Measurements from ENCODE around the gene MRM1.
"Not testable (repeated sequence)": the region's sequence is repeated elsewhere in the genome, so short reads cannot be mapped to it uniquely, and the experiment has no call there.

Gene MRM1

GRCh38 chr17:36602030-36602748, 806 bp downstream of the MRM1 start:
- Histone ChIP-seq H3K18ac (ENCODE audit: low read length) (no peak overlapping the region), H3K4me2 (ENCODE audit: low read length) (peak overlapping the region; percentile 92), H4K8ac (ENCODE audit: low read depth, low read length) (peak overlapping the region; percentile 89), H3K36me3 (ENCODE audit: control insufficient read depth in 1 of 2, insufficient read depth in 2 of 2, low read length in 2 of 2) (peaks cover 3 to 4% of the 10 kb centered on the region in 2 experiments), H2BK5ac (ENCODE audit: low read depth, low read length, poor library complexity) (no peak overlapping the region), H2AK5ac (ENCODE audit: low read length) (no peak overlapping the region), H3K23ac (ENCODE audit: low read length) (no peak overlapping the region), H3K27ac (ENCODE audit: low read depth, low read length) (no peak overlapping the region), H2BK120ac (ENCODE audit: insufficient read depth, low read length, poor library complexity) (no peak overlapping the region), H3K4me1 (ENCODE audit: control insufficient read depth in 1 of 2, insufficient read depth in 2 of 2, low read length in 2 of 2) (peaks cover 7 to 12% of the 10 kb centered on the region in 2 experiments), H3K9me3 (ENCODE audit: insufficient read depth, low read depth, low read length) (no peaks in the 10 kb centered on the region), H4K12ac (ENCODE audit: low read depth, low read length) (no peak overlapping the region), H3K14ac (ENCODE audit: low read length) (peak overlapping the region; percentile 33), H3K79me1 (ENCODE audit: low read length) (peaks cover 8% of the 10 kb centered on the region), H3K9ac (ENCODE audit: low read length) (peak overlapping the region; percentile 57), H3K4me3 (ENCODE audit: low read depth, low read length) (peak overlapping the region; percentile 83), H3K4ac (ENCODE audit: low read depth, low read length) (peak overlapping the region; percentile 21), H2BK12ac (ENCODE audit: low read length) (no peak overlapping the region), H2AFZ (ENCODE audit: insufficient read depth, low read length, poor library complexity) (peak overlapping the region; percentile 94), H3K27me3 (ENCODE audit: insufficient read depth, low read length) (no peaks in the 10 kb centered on the region), H3K79me2 (ENCODE audit: control insufficient read depth, insufficient read depth, low read length, poor library complexity) (peaks cover 7% of the 10 kb centered on the region), H4K91ac (ENCODE audit: low read depth, low read length) (peak overlapping the region; percentile 20)
- DNase-seq = peak in 1 of 2 donors; percentile 12
- WGBS (ENCODE audit: extremely low coverage, insufficient coverage, insufficient read length) = no CpG with 5 or more reads among the region's 38 CpGs

- Histone ChIP-seq H3K27ac (ENCODE audit: low read depth, low read length) (no peak overlapping the region), H2BK12ac (ENCODE audit: low read length) (no peak overlapping the region), H3K27me3 (ENCODE audit: insufficient read depth, low read length) (no peaks in the 10 kb centered on the region), H2AK5ac (ENCODE audit: low read length) (no peak overlapping the region), H3K9me3 (ENCODE audit: insufficient read depth, low read depth, low read length) (no peaks in the 10 kb centered on the region), H3K79me1 (ENCODE audit: low read length) (peaks cover 8% of the 10 kb centered on the region), H3K79me2 (ENCODE audit: control insufficient read depth, insufficient read depth, low read length, poor library complexity) (peaks cover 7% of the 10 kb centered on the region), H3K23ac (ENCODE audit: low read length) (no peak overlapping the region), H4K12ac (ENCODE audit: low read depth, low read length) (no peak overlapping the region), H3K4me2 (ENCODE audit: low read length) (peak overlapping the region; percentile 92), H3K4me3 (ENCODE audit: low read depth, low read length) (no peak overlapping the region), H4K91ac (ENCODE audit: low read depth, low read length) (no peak overlapping the region), H3K4me1 (ENCODE audit: control insufficient read depth in 1 of 2, insufficient read depth in 2 of 2, low read length in 2 of 2) (peaks cover 7 to 12% of the 10 kb centered on the region in 2 experiments), H4K8ac (ENCODE audit: low read depth, low read length) (no peak overlapping the region), H3K36me3 (ENCODE audit: control insufficient read depth in 1 of 2, insufficient read depth in 2 of 2, low read length in 2 of 2) (peaks cover 1 to 4% of the 10 kb centered on the region in 2 experiments), H3K9ac (ENCODE audit: low read length) (no peak overlapping the region), H3K18ac (ENCODE audit: low read length) (no peak overlapping the region), H3K4ac (ENCODE audit: low read depth, low read length) (no peak overlapping the region), H3K14ac (ENCODE audit: low read length) (no peak overlapping the region), H2BK120ac (ENCODE audit: insufficient read depth, low read length, poor library complexity) (no peak overlapping the region), H2AFZ (ENCODE audit: insufficient read depth, low read length, poor library complexity) (no peak overlapping the region), H2BK5ac (ENCODE audit: low read depth, low read length, poor library complexity) (no peak overlapping the region)
- peak; percentile 23 to 74 for DNase-seq
- no CpG with 5 or more reads among the region's 5 CpGs for WGBS (ENCODE audit: extremely low coverage, insufficient coverage, insufficient read length)
Observed at GRCh38 chr17:36602924-36603384, 1.6 kb downstream of the MRM1 start.

DNA sequence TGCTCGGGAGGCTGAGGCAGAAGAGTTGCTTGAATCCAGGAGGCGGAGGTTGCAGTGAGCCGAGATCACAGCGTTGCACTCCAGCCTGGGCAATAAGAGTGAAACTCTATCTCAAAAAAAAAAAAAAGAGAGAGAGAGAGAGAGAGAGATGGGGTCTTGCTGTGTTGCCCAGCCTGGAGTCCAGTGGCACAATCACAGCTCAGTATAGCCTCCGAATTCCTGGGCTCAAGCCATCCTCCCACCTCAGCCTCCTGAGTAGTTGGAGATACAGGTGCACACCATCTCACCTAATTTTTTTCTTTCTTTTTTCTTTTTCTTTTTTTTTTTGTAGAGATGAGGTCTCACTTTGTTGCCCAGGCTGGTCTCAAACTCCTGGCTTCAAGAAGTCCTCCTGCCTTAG, 3.6 kb downstream of the MRM1 start:
- H3K23ac ChIP-seq (ENCODE audit: low read length); H3K4me3 ChIP-seq (ENCODE audit: low read depth, low read length); H3K27ac ChIP-seq (ENCODE audit: low read depth, low read length); H3K18ac ChIP-seq (ENCODE audit: low read length); H2AFZ ChIP-seq (ENCODE audit: insufficient read depth, low read length, poor library complexity); H3K4me2 ChIP-seq (ENCODE audit: low read length); H3K27me3 ChIP-seq (ENCODE audit: insufficient read depth, low read length); H3K79me2 ChIP-seq (ENCODE audit: control insufficient read depth, insufficient read depth, low read length, poor library complexity); DNase-seq; H2BK5ac ChIP-seq (ENCODE audit: low read depth, low read length, poor library complexity); H3K79me1 ChIP-seq (ENCODE audit: low read length); H3K14ac ChIP-seq (ENCODE audit: low read length); H3K9ac ChIP-seq (ENCODE audit: low read length); H3K4ac ChIP-seq (ENCODE audit: low read depth, low read length); H3K9me3 ChIP-seq (ENCODE audit: insufficient read depth, low read depth, low read length); H4K91ac ChIP-seq (ENCODE audit: low read depth, low read length); H2BK120ac ChIP-seq (ENCODE audit: insufficient read depth, low read length, poor library complexity); H4K12ac ChIP-seq (ENCODE audit: low read depth, low read length); H3K36me3 ChIP-seq (ENCODE audit: control insufficient read depth in 1 of 2, insufficient read depth in 2 of 2, low read length in 2 of 2); H2BK12ac ChIP-seq (ENCODE audit: low read length); H2AK5ac ChIP-seq (ENCODE audit: low read length); H4K8ac ChIP-seq (ENCODE audit: low read depth, low read length): not testable (repeated sequence)
- H3K4me1 ChIP-seq (ENCODE audit: control insufficient read depth in 1 of 2, insufficient read depth in 2 of 2, low read length in 2 of 2) = peaks cover 7 to 12% of the 10 kb centered on the region in 2 experiments
- WGBS (ENCODE audit: extremely low coverage, insufficient coverage, insufficient read length) = no CpG with 5 or more reads among the region's 5 CpGs

GRCh38 chr17:36608280-36608679, 6.9 kb downstream of the MRM1 start:
- no peak overlapping the region for H3K14ac ChIP-seq (ENCODE audit: low read length)
- H3K18ac ChIP-seq (ENCODE audit: low read length) = no peak overlapping the region
- H2AFZ ChIP-seq (ENCODE audit: insufficient read depth, low read length, poor library complexity) = no peak overlapping the region
- no peak overlapping the region for H4K8ac ChIP-seq (ENCODE audit: low read depth, low read length)
- H3K4me1 ChIP-seq (ENCODE audit: control insufficient read depth in 1 of 2, insufficient read depth in 2 of 2, low read length in 2 of 2) = no peaks in the 10 kb centered on the region
- H2AK5ac ChIP-seq (ENCODE audit: low read length) = no peak overlapping the region
- no peak overlapping the region for H2BK120ac ChIP-seq (ENCODE audit: insufficient read depth, low read length, poor library complexity)
- H2BK12ac ChIP-seq (ENCODE audit: low read length) = no peak overlapping the region
- no peak overlapping the region for H4K91ac ChIP-seq (ENCODE audit: low read depth, low read length)
- no peak overlapping the region for H3K4me3 ChIP-seq (ENCODE audit: low read depth, low read length)
- no peak overlapping the region for H3K4me2 ChIP-seq (ENCODE audit: low read length)
- no peak overlapping the region for H2BK5ac ChIP-seq (ENCODE audit: low read depth, low read length, poor library complexity)
- H3K36me3 ChIP-seq (ENCODE audit: control insufficient read depth in 1 of 2, insufficient read depth in 2 of 2, low read length in 2 of 2) = no peaks in the 10 kb centered on the region
- no peak for DNase-seq
- WGBS (ENCODE audit: extremely low coverage, insufficient coverage, insufficient read length) = no CpG with 5 or more reads among the region's 7 CpGs
- no peaks in the 10 kb centered on the region for H3K27me3 ChIP-seq (ENCODE audit: insufficient read depth, low read length)
- H3K79me2 ChIP-seq (ENCODE audit: control insufficient read depth, insufficient read depth, low read length, poor library complexity) = no peaks in the 10 kb centered on the region
- no peaks in the 10 kb centered on the region for H3K9me3 ChIP-seq (ENCODE audit: insufficient read depth, low read depth, low read length)
- H3K79me1 ChIP-seq (ENCODE audit: low read length) = no peaks in the 10 kb centered on the region
- H3K9ac ChIP-seq (ENCODE audit: low read length) = no peak overlapping the region
- H3K27ac ChIP-seq (ENCODE audit: low read depth, low read length) = no peak overlapping the region
- H4K12ac ChIP-seq (ENCODE audit: low read depth, low read length) = no peak overlapping the region
- no peak overlapping the region for H3K4ac ChIP-seq (ENCODE audit: low read depth, low read length)
- H3K23ac ChIP-seq (ENCODE audit: low read length) = no peak overlapping the region

All from trophoblast cell (in vitro differentiated cells and primary cell).